H9 (cell line): ENCODE data around the gene SRPX2. TPM values are rescaled to one million over a fixed set of nuclear protein-coding genes. Genes with fewer than 3 reads are reported as not detected.

Experiments
- DNase-seq: peaks from one replicate; pipeline ENCODE4 v3.0.0-alpha.2; 2017
- H2AFZ ChIP-seq: one replicate; pipeline ENCODE4 v1.6.1; 2013; ENCODE audit warnings: mild to moderate bottlenecking, low read length, control low read depth, moderate library complexity
- H2AK5ac ChIP-seq: 2 replicates; pipeline ENCODE4 v1.6.1; 2013; ENCODE audit warnings: low read length, control low read depth, mixed read lengths; ENCODE audit not compliant: insufficient read length
- H2BK120ac ChIP-seq: one replicate; pipeline ENCODE4 v1.6.1; 2013; ENCODE audit warnings: low read depth, mild to moderate bottlenecking, low read length, control low read depth, inconsistent platforms; ENCODE audit not compliant: poor library complexity, severe bottlenecking
- H2BK12ac ChIP-seq: 2 replicates; pipeline ENCODE4 v1.6.1; 2013; ENCODE audit warnings: low read length, control low read depth, mixed read lengths, low read depth; ENCODE audit not compliant: insufficient read length
- H2BK15ac ChIP-seq: 2 replicates; pipeline ENCODE4 v1.6.1; 2013; ENCODE audit warnings: low read depth, low read length, control low read depth
- H2BK20ac ChIP-seq: one replicate; pipeline ENCODE4 v1.6.1; 2013; ENCODE audit warnings: low read depth, mild to moderate bottlenecking, low read length, control low read depth, inconsistent platforms; ENCODE audit not compliant: poor library complexity, severe bottlenecking
- H2BK5ac ChIP-seq: 2 replicates; pipeline ENCODE4 v1.6.1; 2013; ENCODE audit warnings: low read length, control low read depth, mixed read lengths; ENCODE audit not compliant: insufficient read length
- H3K14ac ChIP-seq: 2 replicates; pipeline ENCODE4 v1.6.1; 2013; ENCODE audit warnings: low read length, control low read depth; ENCODE audit not compliant: insufficient read depth
- H3K18ac ChIP-seq: 2 replicates; pipeline ENCODE4 v1.6.1; 2013; ENCODE audit warnings: low read depth, mild to moderate bottlenecking, mixed read lengths, low read length, control low read depth; ENCODE audit not compliant: insufficient read length
- H3K23ac ChIP-seq: 2 replicates; pipeline ENCODE4 v1.6.1; 2013; ENCODE audit warnings: low read length, control low read depth, mixed read lengths, low read depth; ENCODE audit not compliant: insufficient read length
- H3K23me2 ChIP-seq: 2 replicates; pipeline ENCODE4 v1.6.1; 2013; ENCODE audit warnings: low read depth, mild to moderate bottlenecking, mixed read lengths, low read length, control low read depth; ENCODE audit not compliant: insufficient read length, poor library complexity, severe bottlenecking
- H3K27ac ChIP-seq: 2 replicates; pipeline ENCODE4 v1.5.1; 2013; ENCODE audit warnings: low read length, control low read depth, mixed read lengths, low read depth; ENCODE audit not compliant: insufficient read length
- H3K27me3 ChIP-seq: 2 replicates; pipeline ENCODE4 v1.6.1; 2013; ENCODE audit warnings: low read length, control low read depth, inconsistent platforms; ENCODE audit not compliant: insufficient read depth
- H3K4ac ChIP-seq: 2 replicates; pipeline ENCODE4 v1.6.1; 2013; ENCODE audit warnings: low read depth, mild to moderate bottlenecking, control low read depth, inconsistent platforms, low read length, moderate library complexity
- H3K4me1 ChIP-seq: 2 replicates; pipeline ENCODE4 v1.6.1; 2013; ENCODE audit warnings: low read length, control low read depth, inconsistent platforms; ENCODE audit not compliant: insufficient read depth
- H3K4me2 ChIP-seq: 2 replicates; pipeline ENCODE4 v1.6.1; 2013; ENCODE audit warnings: low read length, control low read depth, mixed read lengths; ENCODE audit not compliant: insufficient read length, insufficient read depth
- H3K56ac ChIP-seq: 2 replicates; pipeline ENCODE4 v1.6.1; 2013; ENCODE audit warnings: low read depth, mild to moderate bottlenecking, mixed read lengths, low read length, control low read depth; ENCODE audit not compliant: insufficient read length
- H3K79me1 ChIP-seq: 2 replicates; pipeline ENCODE4 v1.6.1; 2013; ENCODE audit warnings: low read depth, mild to moderate bottlenecking, moderate library complexity, low read length, control low read depth, inconsistent platforms; ENCODE audit not compliant: insufficient read depth, poor library complexity, severe bottlenecking
- H3K79me2 ChIP-seq: 2 replicates; pipeline ENCODE4 v1.6.1; 2013; ENCODE audit warnings: low read length, control low read depth, inconsistent platforms; ENCODE audit not compliant: insufficient read depth
- H3K9ac ChIP-seq: 2 replicates; pipeline ENCODE4 v1.6.1; 2013; ENCODE audit warnings: low read length, control low read depth, mixed read lengths; ENCODE audit not compliant: insufficient read length; ENCODE audit errors: extremely low read depth
- H3K9me3 ChIP-seq: one replicate; pipeline ENCODE4 v1.6.1; 2013; ENCODE audit warnings: low read depth, low read length, inconsistent platforms; ENCODE audit not compliant: control insufficient read depth
- H3T11ph ChIP-seq: one replicate; pipeline ENCODE4 v1.6.1; 2013; ENCODE audit warnings: mild to moderate bottlenecking, low read length, control low read depth, inconsistent platforms
- H4K20me1 ChIP-seq: one replicate; pipeline ENCODE4 v1.6.1; 2013; ENCODE audit not compliant: control insufficient read depth, insufficient read length, insufficient read depth
- H4K5ac ChIP-seq: 2 replicates; pipeline ENCODE4 v1.6.1; 2013; ENCODE audit warnings: low read depth, mild to moderate bottlenecking, mixed read lengths, low read length, control low read depth; ENCODE audit not compliant: insufficient read length
- H4K8ac ChIP-seq: replicated peaks from 2 replicates; pipeline ENCODE4 v1.6.1; 2013; ENCODE audit warnings: low read length, control low read depth, mixed read lengths, low read depth; ENCODE audit not compliant: insufficient read length
- H4K91ac ChIP-seq: 2 replicates; pipeline ENCODE4 v1.6.1; 2013; ENCODE audit warnings: low read depth, mild to moderate bottlenecking, moderate library complexity, mixed read lengths, low read length, control low read depth; ENCODE audit not compliant: insufficient read length
- H3K27ac Mint-ChIP-seq, 3 experiments: 2 replicates in 2 of 3; 3 replicates in 1 of 3; pipeline ENCODE4 v1.8.0; 2020 to 2021; ENCODE audit warnings: mixed read lengths in 3 of 3, mild to moderate bottlenecking in 1 of 3, moderate library complexity in 1 of 3
- H3K27me3 Mint-ChIP-seq: 2 replicates; pipeline ENCODE4 v1.8.0; 2021; ENCODE audit warnings: low read depth, mild to moderate bottlenecking, moderate library complexity, mixed read lengths
- H3K36me3 Mint-ChIP-seq, 3 experiments: 2 replicates in 2 of 3; 3 replicates in 1 of 3; pipeline ENCODE4 v1.8.0; 2020 to 2021; ENCODE audit warnings: low read depth in 3 of 3, mixed read lengths in 3 of 3; ENCODE audit not compliant: insufficient read depth in 1 of 3
- H3K4me1 Mint-ChIP-seq, 2 experiments: 2 replicates each; pipeline ENCODE4 v1.8.0; 2020; ENCODE audit warnings: mixed read lengths in 2 of 2
- H3K4me3 Mint-ChIP-seq, 2 experiments: 2 replicates in 1 of 2; 3 replicates in 1 of 2; pipeline ENCODE4 v1.8.0; 2020 to 2021; ENCODE audit warnings: mild to moderate bottlenecking in 2 of 2, mixed read lengths in 2 of 2, moderate library complexity in 1 of 2
- H3K9me3 Mint-ChIP-seq, 2 experiments: 2 replicates in 1 of 2; 3 replicates in 1 of 2; pipeline ENCODE4 v1.8.0; 2020; ENCODE audit warnings: mild to moderate bottlenecking in 2 of 2, mixed read lengths in 2 of 2, moderate library complexity in 1 of 2
- CTCF ChIP-seq: fragments of 200-600 bp; sonication (generic); conservative IDR thresholded peaks from 3 replicates; pipeline ENCODE4 v1.8.0; 2021; ENCODE audit warnings: antibody characterized with exemption, mild to moderate bottlenecking
- WGBS: extraction: QIAGEN DNeasy Blood & Tissue Kit; methylation state at CpG from one replicate; pipeline ENCODE4 v1.1.7; 2013; ENCODE audit warnings: missing lambda C conversion rate, low lambda C conversion rate, mixed read lengths; ENCODE audit not compliant: insufficient read length; ENCODE audit errors: extremely low coverage; 5-methylcytosine and 5-hydroxymethylcytosine counted together
- total RNA-seq: library from RNA; stranded (reverse); gene quantifications from 2 replicates; pipeline ENCODE4 v1.2.1, GENCODE V29; 2021

Gene SRPX2
- total RNA-seq, 1 experiment from 2014 or later: not detected

- Histone ChIP-seq H4K5ac (no peak overlapping the region), H2BK120ac (no peak overlapping the region), H3K4ac (no peak overlapping the region), H2AK5ac (no peak overlapping the region), H4K8ac (no peak overlapping the region), H4K20me1 (no peaks in the 10 kb centered on the region), H3K4me2 (no peak overlapping the region), H3K9ac (no peak overlapping the region), H3K18ac (no peak overlapping the region), H2BK20ac (no peak overlapping the region), H3K79me1 (no peaks in the 10 kb centered on the region), H3K79me2 (no peaks in the 10 kb centered on the region), H3K4me1 (no peaks in the 10 kb centered on the region), H3K23me2 (no peaks in the 10 kb centered on the region), H3K56ac (no peak overlapping the region), H3K27me3 (no peaks in the 10 kb centered on the region), H3T11ph (no peak overlapping the region), H3K14ac (no peak overlapping the region), H2BK5ac (no peak overlapping the region), H3K27ac (no peak overlapping the region), H2BK15ac (no peak overlapping the region), H2BK12ac (no peak overlapping the region), H2AFZ (no peak overlapping the region), H4K91ac (no peak overlapping the region), H3K23ac (no peak overlapping the region), H3K9me3 (peaks cover 6% of the 10 kb centered on the region)
- no peak for TF ChIP-seq CTCF
- 0 out of 4 replicates have a peak, but pooled peaks cover 0 to 2% of the 10 kb centered on the region in 2 experiments for H3K4me1 Mint-ChIP-seq
- peaks cover 4% of the 10 kb centered on the region for H3K27me3 Mint-ChIP-seq
- H3K9me3 Mint-ChIP-seq: peaks cover 33 to 52% of the 10 kb centered on the region in 2 experiments
- DNase-seq: no peak
- H3K27ac Mint-ChIP-seq: no peak overlapping the region
- no peak overlapping the region for H3K4me3 Mint-ChIP-seq
- H3K36me3 Mint-ChIP-seq: peaks cover 0 to 3% (median 0%) of the 10 kb centered on the region in 3 experiments; a peak in 1 of 7 replicates
- no CpG with 5 or more reads among the region's 8 CpGs for WGBS
These were observed 73.4 kb downstream of the SRPX2 start for GRCh38 chrX:100717363-100717762.
